HG03039 (cell line): ENCODE measurements around the gene BANP.
"Not testable (repeated sequence)": the region's sequence is repeated elsewhere in the genome, so short reads cannot be mapped to it uniquely, and the experiment has no call there.

Experiments used
- ATAC-seq: cut with Tn5 transposase; IDR thresholded peaks from one replicate; pipeline ENCODE4 v1.9.1; 2021; ENCODE audit warnings: mild to moderate bottlenecking, moderate library complexity; ENCODE audit not compliant: unreplicated experiment

BANP gene

DNA sequence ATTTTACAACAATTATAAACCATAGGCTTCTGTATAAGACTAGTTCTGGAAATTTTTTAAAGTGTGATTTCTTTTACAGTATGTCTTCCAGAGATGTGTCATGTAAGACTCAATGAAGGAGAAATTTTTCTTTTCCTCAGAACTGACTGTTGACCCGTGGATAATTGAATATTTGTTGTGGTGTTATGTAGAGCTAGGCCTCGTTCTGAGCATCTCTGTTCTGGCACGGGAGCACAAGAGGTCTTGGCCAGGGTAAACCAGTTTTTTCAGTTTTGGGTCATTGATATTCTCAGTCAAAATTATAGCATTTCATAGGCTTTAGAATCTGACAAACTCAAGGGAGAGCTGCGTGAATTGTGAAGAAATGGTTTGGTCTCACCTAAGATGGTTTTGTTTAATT, 39.0 kb downstream of the BANP start:
- not testable (repeated sequence) for ATAC-seq

DNA sequence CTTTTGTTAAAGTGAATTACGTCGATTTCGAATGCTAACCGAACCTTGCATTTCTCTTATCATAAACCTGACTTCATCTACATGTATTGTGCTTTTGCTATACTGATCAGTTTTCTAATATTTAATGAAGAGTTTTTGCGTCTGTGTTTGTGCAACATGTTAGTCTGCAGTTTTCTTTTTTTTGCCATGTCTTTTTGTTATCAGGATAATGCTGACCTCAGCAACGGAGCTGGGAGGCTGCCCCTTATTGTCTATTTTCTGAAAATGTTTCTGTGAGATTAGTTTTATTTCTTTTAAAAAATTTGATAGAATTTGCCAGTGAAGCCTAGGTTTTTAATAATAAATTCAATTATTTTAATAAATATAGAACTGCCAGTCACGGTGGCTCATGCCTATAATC, 40.9 kb downstream of the BANP start:
- not testable (repeated sequence) for ATAC-seq

DNA sequence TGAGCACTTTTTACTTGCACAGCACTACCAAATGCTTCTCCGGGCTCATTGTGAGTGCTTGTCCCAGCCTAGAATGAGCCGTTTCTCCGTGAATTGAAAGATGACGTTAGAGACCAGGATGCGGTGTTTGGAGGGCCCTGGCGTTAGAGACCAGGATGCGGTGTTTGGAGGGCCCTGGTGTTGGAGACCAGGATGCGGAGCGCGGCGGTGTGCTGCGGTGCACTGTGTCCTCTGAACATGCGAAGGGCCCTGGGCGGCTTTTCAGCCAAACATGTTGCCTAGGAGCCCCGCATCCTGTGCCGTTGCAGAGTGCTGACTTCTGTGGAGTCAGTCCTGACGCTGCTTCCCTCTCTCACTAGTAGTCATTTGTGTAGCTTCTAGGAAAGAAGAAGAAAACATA, 42.7 kb downstream of the BANP start:
- ATAC-seq: no peak

DNA sequence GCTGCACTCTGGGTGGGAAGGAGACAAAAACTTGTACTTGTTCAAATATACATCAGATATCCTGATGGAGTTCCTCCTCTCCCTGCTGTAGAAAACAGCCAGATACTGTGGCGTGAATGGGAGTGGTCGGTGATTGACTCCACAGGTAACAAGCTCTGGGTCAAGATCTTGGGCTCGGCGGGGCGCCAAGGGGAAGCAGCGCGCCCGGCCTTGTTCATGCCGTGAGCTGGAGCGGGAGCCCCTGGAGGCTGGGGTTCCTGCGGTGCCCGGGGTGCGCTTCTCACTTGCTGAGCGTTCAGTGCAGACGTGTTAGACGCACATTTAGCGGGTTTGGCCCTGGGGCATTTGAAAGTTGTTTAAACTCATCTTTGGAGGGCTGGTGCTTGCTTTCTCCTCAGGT, 44.4 kb downstream of the BANP start:
- no peak for ATAC-seq

DNA sequence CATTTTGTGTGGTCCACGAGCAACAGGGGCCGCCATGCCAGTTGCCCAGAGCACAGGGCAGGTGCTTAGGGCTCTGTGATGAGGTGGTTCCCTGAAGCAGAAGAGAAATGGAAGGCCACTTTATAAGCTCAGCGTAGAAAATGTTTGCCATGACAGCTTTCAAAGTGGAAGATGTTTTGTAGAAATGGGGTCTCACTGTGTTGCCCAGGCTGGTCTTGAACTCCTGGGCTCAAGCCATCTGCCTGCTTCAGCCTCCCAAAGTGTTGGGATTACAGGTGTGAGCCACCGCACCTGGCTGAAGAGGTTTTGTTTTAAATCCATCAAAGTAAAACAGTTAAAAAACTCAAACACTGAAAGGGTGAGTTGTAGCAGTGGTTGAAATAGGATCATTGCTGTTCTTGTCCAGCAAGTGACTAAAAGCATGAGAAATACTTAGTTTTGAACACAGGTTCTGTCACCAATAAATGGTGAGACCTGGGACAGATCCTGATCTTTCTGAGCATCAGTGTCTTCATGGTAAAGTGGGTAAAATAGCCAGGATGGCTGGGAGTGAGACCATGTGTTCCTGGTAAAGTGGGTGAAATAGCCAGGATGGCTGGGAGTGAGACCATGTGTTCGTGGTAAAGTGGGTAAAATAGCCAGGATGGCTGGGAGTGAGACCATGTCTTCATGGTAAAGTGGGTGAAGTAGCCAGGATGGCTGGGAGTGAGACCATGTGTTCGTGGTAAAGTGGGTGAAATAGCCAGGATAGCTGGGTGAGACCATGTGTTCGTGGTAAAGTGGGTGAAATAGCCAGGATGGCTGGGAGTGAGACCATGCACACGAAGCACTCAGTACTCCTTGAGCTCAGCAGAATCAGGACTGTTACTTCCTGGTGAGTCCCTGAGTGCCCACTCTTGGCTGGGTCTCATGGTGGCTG, 46.0 kb downstream of the BANP start:
- ATAC-seq: no peak

DNA sequence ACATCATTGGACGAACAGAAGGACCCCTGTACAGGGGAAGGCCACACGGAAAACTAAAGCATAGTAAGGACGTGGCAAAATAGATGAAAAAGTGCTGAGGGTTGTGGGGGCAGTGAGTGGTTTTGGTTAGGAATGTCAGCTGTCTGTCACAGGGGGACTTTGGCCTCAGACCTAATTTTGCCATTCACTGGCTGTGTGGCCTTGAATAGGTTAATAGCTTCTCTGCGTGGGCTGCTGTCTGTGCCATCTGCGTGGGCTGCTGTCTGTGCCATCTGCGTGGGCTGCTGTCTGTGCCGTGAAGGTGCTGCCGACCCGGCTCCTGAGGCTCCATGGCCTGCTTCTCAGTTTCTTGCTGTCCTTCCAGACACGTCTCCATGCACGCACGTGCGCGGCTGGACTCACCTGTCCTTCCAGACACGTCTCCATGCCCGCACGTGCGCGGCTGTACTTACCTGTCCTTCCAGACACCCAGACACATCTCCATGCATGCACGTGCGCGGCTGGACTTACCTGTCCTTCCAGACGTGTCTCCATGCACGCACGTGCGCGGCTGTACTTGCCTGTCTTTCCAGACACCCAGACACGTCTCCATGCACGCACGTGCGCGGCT, 47.1 kb downstream of the BANP start:
- ATAC-seq: not testable (repeated sequence)

DNA sequence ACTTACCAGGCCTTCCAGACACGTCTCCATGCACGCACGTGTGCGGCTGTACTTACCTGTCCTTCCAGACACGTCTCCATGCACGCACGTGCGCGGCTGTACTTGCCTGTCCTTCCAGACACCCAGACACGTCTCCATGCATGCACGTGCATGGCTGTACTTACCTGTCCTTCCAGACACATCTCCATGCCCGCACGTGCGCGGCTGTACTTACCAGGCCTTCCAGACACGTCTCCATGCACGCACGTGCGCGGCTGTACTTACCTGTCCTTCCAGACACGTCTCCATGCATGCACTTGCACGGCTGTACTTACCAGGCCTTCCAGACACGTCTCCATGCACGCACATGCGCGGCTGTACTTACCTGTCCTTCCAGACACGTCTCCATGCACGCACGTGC, 47.8 kb downstream of the BANP start:
- not testable (repeated sequence) for ATAC-seq

DNA sequence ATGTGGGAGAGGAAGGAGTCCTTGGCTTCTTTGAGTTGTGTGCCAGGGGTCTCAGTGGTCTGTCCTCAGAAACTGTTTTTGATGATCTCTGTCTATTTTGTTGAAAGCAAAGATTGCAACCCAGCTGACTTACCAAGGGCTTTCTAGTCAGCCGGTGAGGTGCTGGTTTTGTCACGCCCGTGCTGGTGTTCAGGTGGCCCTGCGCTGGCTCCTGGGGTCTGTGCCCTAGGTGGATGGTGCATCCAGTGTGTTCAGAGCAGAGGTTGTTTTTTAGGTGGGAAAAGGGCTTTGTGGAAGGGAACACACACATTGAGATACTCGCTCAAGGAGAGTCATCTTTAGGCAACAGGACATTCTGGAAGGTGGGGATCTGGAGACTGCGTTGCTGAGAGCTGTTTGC, 51.0 kb downstream of the BANP start:
- no peak for ATAC-seq

DNA sequence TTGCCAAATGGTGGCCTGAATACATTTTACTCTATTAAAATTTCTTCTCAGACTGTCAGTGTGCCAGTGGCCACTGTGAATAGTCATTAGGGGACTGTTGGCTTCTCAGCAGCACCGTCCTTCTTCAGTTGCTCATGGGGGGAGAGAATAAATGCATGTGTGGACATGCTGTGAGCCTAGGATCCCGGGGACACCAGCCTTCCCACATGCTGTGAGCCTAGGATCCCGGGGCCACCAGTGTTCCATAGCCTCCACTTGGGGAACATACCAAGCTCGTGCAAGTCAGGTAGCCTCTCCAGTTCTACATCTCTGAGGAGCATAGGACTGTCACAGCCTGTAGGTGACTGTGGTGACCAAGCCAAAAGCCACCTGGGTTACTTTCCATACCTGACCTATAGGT, 51.5 kb downstream of the BANP start:
- no peak for ATAC-seq

DNA sequence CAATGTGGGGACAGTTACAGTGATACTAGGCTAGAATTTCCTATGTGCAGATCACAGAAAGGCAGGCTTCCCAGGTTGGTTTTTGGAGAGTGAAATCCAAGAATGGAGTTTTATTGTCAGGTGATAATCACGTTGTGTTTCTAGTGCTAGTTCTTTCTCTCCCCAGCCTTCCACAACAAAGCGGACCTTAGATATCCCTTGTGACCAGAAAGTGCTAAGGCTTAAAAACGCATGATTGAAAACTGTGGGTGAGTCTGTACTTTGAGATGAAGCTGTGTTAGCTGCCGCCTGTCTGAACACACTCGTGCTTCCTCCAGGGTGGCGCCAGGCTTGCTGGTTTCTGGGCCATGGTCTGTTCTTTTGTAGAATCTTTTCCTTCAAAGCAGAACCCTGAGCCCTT, 52.1 kb downstream of the BANP start:
- ATAC-seq: no peak

DNA sequence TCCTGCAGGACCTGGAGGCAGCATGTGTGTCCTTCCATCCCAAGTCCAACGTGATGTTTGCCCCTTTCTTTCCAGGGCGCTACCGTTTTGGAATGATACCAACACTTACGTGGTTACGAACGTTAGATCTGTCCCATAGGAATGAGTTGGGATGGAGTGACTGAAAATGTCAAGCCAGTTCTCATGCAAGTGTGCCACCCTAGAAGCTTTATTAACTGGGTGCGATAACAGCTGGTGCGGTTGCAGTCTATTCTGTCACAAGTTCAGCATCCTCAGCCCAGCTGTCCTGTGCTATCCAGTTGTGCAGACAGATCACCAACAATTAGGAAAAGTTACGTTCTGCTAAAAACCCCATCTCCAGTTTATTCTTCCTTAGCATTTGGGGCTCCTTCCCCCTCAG, 52.5 kb downstream of the BANP start:
- no peak for ATAC-seq

DNA sequence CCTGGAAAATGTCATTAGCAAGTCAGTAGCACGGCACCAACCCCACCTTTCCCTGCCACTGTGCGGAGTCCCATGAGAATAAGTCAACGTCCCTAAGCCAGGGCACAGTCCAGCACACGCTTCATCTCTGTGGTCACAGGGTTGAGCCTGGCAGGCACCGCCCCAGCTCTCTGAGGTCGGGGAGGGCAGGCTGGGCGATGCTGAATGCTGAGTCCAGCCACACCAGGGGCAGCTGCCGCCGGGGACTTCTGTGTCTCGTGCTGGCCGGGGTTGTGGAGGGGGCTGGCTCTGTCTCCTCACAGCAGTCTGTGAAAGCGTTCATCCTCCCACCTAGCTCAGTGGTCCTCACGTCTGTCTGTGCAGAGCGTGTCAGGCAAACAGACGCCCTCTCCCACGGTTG, 53.2 kb downstream of the BANP start:
- ATAC-seq: no peak

DNA sequence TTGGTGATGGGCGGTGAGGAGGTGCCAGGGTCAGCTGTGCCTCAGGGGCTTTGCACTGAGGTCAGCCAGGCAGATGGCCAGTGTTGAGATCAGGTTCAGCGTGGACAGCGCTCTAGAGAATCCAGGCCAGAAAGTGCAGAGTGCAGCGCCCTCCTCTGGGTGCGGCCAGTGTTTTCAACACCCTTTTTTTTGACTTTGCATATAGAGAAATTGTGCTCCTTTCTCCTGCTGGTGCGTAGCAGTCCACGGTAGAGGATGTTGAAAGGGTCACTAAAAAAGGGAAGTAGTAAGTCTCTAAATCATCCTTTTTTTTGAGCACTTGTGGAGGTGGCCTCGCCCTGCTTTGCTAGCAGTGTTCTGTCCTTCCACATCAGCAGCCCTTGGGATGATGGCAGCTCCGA, 53.9 kb downstream of the BANP start:
- no peak for ATAC-seq

DNA sequence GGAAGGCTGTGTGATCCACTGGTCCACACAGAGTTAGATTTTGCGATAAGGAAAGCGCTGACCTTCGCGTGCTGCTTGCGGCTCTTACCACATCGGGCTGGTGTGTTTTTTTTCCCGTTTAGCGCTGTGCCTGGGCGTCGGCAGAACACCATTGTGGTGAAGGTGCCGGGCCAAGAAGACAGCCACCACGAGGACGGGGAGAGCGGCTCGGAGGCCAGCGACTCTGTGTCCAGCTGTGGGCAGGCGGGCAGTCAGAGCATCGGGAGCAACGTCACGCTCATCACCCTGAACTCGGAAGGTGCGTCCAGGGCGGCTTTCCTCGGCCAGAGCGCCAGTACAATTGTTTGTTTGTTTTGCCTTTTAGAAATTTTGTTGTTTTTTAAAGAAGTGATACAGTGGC, 54.7 kb downstream of the BANP start:
- no peak for ATAC-seq

DNA sequence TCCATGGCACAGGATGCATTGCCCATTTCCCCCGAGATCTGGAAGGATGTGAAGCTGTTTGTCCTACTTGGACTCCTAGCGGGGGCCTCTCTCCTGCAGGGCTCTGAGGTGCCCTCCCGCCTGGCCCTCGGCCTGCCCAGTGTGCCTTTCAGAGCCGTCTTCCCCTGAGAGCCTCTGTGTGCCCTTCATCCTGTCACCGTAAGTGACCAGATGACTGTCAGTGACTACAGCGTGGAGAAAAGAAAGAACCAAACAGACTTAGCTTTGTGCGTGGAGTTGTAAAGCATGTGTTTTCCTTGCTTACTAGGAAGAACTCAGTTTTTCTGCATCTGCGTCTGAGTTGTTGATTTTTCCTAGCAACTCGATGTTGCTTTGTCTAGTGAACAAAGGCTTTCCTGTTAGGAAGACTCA, 56.1 kb downstream of the BANP start:
- no peak for ATAC-seq

DNA sequence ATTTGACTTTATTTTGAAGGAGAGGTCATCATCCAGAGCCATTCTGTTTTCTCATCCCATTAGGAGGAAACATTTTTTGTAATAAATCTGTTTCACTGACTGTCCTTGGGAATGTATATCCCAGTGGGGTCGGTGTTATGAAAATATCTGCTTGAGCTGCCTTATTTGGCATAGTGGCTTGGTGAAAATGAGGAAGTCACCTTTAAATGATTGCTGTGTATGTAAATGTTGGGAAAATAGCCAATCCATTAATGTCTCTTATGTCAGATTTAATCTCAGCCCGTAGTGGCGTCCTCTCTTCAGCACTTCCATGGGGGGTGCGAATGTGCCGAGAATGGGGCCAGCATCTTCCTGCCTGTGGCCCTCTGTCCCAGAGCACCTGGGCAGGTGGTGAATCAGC, 57.6 kb downstream of the BANP start:
- no peak for ATAC-seq

DNA sequence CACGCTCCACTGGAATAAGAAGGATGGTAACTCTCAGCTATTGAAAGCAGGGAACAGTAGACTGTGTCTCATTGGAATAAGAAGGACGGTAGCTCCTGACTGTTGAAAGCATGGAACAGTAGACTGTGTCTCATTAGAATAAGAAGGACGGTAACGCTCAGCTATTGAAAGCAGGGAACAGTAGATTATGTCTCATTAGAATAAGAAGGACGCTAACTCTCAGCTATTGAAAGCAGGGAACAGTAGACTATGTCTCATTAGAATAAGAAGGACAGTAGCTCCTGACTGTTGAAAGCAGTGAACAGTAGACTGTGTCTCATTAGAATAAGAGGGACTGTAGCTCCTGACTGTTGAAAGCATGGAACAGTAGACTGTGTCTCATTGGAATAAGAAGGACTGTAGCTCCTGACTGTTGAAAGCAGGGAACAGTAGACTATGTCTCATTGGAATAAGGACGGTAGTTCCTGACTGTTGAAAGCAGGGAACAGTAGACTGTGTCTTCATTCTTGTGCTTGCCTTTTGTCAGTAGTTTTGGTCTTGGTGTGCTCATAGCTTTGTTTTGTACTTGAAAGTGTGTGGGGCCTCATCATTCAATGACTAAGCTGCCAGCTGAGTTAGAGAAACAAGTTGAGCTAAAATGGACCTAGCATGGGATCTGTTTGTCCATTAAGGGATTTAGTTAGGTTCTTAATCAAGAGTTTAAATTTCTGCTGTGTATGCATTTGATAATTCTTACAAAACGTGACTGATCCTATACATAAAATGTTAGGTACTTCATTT, 58.5 kb downstream of the BANP start:
- no peak for ATAC-seq

DNA sequence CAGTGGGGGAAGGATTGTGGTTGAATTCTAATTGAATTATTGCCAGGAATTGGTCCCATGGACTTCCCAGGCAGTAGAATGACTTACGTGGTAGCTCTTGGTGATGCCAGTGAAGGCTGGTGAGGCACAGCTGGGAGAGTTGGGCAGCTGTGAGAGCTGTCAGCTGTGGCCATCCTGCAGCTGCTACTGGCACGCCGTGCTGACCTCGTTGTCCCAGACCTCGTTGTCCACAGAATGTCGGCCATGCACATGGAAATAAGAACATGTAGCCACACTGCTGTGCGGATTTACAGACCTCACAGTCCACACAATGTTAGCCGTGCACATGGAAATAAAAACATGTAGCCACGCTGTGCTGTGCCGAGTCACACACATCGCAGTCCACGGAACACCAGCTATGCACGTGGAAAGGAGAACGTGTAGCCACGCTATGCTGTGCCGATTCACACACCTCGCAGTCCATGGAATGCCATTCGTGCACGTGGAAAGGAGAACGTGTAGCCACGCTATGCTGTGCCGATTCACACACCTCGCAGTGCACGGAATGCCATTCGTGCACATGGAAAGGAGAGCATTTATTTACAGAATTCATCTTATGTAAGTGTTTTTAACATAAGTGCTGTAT, 59.2 kb downstream of the BANP start:
- no peak for ATAC-seq

DNA sequence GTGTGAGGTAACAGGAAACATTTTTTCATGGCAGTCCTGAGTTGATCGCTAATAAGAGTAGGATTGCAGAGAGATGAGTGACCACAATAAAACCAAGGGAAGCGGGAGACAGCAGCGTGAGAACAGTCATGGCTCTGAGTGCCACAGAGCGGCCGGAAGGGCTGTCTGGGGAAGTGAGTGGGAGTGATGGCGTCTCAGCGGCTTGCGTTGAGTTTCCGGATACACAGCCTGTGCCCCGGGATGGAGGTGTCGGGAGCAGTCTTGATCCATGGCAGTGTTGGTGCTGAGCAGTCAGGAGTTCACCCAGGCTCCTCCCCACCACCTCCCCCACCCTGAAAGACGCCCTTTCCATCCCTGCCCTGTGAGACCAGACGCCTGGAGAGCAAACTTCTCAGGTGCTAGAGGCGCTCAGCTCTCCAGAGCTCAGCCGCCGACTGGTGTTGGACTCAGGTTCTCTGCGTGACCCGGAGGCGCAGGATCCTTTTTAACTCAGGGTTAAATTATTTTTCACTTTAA, 59.8 kb downstream of the BANP start:
- no peak for ATAC-seq

DNA sequence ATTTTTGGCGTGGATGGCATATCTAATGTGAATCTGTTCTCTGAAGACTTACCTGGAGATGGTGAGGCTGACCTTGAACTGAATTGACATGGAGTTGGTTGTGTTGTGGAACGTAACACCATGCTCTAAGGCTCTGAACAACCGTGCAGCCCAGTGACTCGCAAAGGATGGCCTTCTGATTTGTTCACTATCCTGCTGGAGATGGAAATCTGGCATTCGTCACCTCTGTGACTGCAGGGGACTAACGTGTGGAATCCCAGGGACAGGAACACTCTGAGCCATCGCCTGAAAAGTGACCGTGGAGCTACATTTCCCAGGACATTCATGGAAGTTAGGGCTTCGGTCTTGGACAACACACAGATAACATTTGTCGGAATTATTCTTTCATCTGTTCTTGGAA, 61.1 kb downstream of the BANP start:
- no peak for ATAC-seq

DNA sequence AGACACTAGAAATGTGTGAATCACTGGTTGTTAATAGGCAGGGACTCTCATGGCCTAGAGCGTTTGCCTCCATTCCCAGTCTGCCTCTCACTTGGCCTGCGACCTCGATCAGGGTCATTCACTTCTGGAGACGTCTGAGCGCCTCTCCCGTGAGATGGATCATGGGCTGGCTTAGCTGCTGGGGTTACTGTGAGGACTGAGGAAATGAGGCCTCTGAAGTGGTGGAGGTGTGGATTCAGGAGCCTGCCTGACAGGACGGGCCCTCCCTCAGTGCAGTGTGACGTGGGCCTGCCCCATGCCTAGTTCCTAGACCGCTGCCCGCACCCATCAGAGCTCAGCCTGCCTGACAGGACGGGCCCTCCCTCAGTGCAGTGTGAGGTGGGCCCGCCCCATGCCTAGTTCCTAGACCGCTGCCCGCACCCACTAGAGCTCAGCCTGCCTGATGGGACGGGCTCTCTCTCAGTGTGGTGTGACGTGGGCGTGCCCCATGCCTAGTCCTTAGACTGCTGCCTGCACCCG, 61.9 kb downstream of the BANP start:
- no peak for ATAC-seq
